HG02588 (cell line): ENCODE results near the gene PDE6C.

Source experiments
- ATAC-seq: cut with Tn5 transposase; IDR thresholded peaks from one replicate; pipeline ENCODE4 v1.9.1; 2021; ENCODE audit warnings: mild to moderate bottlenecking, moderate library complexity; ENCODE audit not compliant: unreplicated experiment

The PDE6C gene

GRCh38 chr10:93593749-93594148, 18.6 kb upstream of the PDE6C start:
- no peak for ATAC-seq

GRCh38 chr10:93594518-93594917, 17.8 kb upstream of the PDE6C start:
- ATAC-seq = no peak

- ATAC-seq = no peak
Measured at GRCh38 chr10:93595378-93596161, 16.8 kb upstream of the PDE6C start.

GRCh38 chr10:93596539-93596938, 15.8 kb upstream of the PDE6C start:
- ATAC-seq = no peak

GRCh38 chr10:93597075-93597599, 15.2 kb upstream of the PDE6C start:
- ATAC-seq = no peak

GRCh38 chr10:93598157-93598556, 14.2 kb upstream of the PDE6C start:
- no peak for ATAC-seq

- no peak for ATAC-seq
Measured at GRCh38 chr10:93599335-93599734, 13.0 kb upstream of the PDE6C start.

GRCh38 chr10:93599778-93600177, 12.6 kb upstream of the PDE6C start:
- ATAC-seq = no peak

GRCh38 chr10:93600446-93601145, 11.7 kb upstream of the PDE6C start:
- ATAC-seq = no peak

- no peak for ATAC-seq
Measured at GRCh38 chr10:93601146-93601773, 11.1 kb upstream of the PDE6C start, which contains the start of gene RBP4. Gene RBP4 (minus strand): TSS chr10:93601235. CDS start chr10:93601028, 207 bp downstream.

GRCh38 chr10:93601774-93602162, 10.6 kb upstream of the PDE6C start:
- ATAC-seq = no peak

- ATAC-seq = no peak
Measured at GRCh38 chr10:93603023-93603422, 9.3 kb upstream of the PDE6C start.

GRCh38 chr10:93604146-93604545, 8.2 kb upstream of the PDE6C start:
- ATAC-seq = no peak

- no peak for ATAC-seq
Measured at GRCh38 chr10:93608421-93608820, 3.9 kb upstream of the PDE6C start.

- ATAC-seq = no peak
Measured at GRCh38 chr10:93613126-93613525, 789 bp downstream of the PDE6C start.

GRCh38 chr10:93614101-93614825, 1.9 kb downstream of the PDE6C start:
- ATAC-seq = no peak

GRCh38 chr10:93615576-93616235, 3.4 kb downstream of the PDE6C start:
- no peak for ATAC-seq

- no peak for ATAC-seq
Measured at GRCh38 chr10:93620925-93621324, 8.6 kb downstream of the PDE6C start.

GRCh38 chr10:93622942-93623341, 10.6 kb downstream of the PDE6C start:
- no peak for ATAC-seq

GRCh38 chr10:93628858-93629257, 16.5 kb downstream of the PDE6C start:
- no peak for ATAC-seq
